Activated CD4-positive, alpha-beta T cell treated with anti-CD3 and anti-CD28 coated beads, Interleukin-10, Interleukin-2, amounts not matched to agents 100 ng/mL and 50 ng/mL, durations not matched to agents 16 hours and 8 hours (primary cell): ENCODE data around the gene NEDD1.

ENCODE experiments used
- DNase-seq: peaks from one replicate; pipeline ENCODE4 v3.0.0-alpha.2; 2020

The NEDD1 gene, protein sequence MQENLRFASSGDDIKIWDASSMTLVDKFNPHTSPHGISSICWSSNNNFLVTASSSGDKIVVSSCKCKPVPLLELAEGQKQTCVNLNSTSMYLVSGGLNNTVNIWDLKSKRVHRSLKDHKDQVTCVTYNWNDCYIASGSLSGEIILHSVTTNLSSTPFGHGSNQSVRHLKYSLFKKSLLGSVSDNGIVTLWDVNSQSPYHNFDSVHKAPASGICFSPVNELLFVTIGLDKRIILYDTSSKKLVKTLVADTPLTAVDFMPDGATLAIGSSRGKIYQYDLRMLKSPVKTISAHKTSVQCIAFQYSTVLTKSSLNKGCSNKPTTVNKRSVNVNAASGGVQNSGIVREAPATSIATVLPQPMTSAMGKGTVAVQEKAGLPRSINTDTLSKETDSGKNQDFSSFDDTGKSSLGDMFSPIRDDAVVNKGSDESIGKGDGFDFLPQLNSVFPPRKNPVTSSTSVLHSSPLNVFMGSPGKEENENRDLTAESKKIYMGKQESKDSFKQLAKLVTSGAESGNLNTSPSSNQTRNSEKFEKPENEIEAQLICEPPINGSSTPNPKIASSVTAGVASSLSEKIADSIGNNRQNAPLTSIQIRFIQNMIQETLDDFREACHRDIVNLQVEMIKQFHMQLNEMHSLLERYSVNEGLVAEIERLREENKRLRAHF

DNA sequence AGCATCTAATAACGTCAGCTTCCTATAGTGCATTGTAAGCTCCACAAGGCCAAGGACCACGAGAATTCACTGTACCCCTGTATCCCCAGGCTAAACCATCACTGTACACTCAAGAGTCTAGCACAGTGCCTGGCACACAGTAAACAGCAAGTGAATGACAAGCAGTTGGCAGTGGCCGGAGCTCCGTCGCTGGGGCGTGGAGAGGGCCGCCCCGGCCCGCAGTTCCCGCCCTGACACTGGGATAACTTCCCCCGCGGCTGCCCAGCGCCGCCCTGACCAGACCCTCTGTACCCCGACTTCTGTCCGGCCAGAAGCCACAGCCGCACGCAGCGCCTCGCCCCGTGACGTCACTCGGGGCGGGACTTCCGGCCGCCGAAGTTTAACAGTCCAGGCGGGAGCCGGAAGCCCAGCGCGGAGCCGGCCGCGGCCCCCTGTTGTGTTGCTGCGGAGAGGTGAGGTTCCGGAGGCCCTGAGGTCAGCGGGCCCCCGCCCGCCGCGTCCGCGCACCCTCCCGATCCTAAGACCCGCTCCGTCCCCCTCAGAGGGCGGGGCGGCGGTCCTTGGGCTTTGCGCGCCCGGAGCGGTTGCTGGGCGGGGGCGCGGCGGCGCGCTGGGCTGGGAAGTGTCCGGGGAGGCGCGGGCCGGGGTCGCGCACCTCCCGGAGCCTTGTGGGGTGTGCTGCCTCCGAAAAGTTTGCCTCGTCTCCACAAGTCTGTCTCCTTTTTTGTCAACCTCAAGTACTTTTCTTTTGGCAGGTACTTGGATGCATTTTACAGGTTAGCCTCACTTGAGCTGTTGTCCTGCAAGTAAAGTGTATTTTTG, at the start of gene NEDD1:
Gene NEDD1, plus strand, starts transcription at position 409 of the 822 bp plus-strand sequence. CDS start 2,503 bp downstream, outside the sequence.
- peak; percentile 91 for DNase-seq

DNA sequence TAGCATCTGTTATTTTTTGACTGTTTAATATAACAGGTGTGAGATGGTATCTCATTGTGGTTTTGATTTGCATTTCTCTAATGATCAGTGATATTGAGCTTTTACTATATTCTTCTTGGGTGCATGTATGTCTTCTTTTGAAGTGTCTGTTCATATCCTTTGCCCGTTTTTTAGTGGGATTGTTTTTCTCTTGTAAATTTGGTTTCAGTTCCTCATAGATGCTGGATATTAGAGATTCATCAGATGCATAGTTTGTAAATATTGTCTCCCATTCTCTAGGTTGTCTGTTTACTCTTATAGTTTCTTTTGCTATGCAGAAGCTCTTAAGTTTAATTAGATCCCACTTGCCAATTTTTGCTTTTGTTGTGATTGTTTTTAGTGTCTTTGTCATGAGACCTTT, 48.9 kb upstream of the NEDD1 start:
- no peak for DNase-seq

DNA sequence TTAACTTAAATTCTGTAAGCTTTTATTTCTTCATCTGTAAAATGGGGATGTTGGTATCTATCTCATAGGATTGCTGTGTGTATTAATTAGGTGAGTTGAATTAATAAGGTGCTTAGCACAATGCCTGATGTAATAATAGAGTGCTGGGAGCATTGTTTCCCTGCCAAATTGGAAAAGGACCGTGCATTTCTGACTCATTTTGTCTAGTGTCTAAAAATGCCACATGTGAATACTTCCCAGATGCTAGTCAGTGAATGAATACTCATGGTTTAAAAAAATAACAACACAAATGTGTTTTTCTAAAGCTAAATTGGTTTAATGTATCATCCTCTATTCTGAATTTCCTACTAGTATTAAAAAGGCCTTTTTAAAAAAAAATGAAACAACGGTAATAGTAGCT, 45.4 kb upstream of the NEDD1 start:
- DNase-seq = no peak

DNA sequence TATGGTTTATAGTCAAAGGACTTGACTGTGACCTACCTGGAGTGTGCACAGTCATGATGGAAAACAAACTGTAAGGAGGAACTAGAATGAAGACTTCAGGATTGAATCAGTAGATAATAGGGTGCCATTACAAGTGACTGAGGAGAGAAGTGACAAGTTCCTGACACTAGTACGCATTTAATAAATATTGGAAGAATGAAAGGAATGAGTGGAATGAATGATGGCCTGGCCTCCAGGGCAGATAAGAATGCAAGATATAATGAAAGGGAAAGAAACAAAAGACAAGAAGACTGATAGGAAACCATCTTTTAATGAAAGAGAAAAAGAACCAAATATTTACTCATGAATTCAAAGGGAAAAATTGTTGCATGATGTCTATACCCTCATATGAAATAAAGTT, 44.7 kb upstream of the NEDD1 start:
- DNase-seq = no peak

DNA sequence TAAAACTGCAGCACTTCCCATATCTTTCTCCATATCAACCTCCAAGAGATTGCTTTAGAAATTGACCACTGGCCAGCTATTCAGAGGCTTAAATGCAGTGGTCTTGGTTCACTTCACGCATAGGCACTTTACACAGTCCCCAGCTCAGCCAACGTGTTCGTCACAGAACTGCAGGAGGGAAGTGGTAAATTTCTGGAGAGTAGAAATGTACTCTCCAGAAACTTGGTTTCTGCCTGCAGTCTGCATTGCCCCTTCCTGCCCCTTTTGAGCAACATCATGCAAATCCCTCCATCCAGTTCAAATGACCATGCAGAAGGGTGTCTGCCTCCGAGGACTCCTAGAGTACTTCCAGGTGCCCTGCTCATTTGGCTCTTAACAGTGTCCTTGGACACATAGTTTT, 42.7 kb upstream of the NEDD1 start:
- DNase-seq = no peak

DNA sequence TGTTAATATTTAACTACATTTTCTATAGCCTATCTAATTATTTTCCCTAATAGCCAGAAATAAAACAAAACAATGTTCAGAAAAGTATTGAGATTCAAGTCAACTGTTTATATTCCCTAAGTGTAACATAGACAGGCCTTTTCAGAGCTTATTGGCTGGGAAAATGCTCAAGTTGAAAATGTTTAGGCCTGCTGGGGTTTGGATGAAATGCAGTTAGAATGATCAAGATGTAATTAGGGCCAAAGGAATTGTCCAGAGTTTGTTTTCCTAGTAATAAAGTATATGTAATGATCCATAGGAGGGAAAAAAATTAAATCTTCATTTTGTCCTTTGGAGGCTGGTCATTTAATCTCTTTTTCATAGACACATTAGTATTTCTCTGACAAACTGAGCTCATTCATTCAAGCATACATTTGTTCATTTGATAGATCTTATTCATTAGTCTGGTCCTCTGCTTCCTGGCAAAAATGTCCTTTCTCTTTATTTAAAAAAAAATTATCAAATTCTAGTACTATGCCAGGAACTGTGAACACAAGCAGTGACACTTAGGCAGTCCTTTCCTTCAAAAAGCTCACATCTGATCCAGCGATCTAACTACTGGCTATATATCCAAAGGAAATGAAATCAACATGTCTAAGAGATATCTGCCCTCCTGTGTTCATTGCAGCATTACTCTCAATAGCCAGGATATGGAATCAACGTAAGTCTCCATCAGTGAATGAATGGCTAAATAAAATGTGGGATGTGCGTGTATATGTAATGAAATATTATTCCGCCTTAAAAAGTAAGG, 40.1 kb upstream of the NEDD1 start:
- no peak for DNase-seq

DNA sequence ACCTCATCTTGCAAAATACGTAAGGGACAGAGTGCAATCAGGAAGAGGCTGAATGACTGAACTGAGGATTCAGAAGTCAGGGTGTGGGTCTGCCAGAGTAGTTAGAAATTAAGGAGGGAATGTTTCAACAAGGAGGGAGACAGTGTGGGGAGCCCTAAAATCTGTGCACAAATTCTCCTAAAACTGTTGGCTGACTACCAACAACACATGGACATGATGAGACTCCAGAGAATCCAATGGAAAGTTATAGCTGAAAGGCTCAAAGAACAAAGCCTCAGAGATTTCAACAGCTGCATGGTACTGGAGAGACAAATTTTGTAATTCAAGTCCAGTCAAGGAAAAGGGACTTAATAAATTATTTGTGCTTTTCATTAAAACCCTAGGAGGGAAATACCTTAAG, 36.1 kb upstream of the NEDD1 start:
- no peak for DNase-seq

DNA sequence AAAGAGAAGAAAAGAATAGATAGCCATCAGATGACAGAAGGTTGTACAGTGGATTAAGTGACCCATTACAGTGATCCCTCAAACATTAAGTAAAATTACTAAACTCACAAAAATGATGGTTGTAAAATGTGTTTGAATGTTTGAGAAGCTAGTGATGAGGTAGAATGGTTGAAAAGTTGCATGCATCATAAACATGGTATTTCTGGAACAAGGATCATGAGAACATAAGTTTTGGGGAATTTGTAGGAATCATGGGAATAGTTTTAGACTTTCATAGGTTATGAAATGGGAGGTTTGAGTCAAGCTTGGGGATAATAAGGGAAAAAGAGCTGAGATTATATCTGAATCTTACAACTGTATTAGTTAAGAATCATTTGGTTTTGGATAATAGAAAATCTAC, 34.1 kb upstream of the NEDD1 start:
- no peak for DNase-seq

DNA sequence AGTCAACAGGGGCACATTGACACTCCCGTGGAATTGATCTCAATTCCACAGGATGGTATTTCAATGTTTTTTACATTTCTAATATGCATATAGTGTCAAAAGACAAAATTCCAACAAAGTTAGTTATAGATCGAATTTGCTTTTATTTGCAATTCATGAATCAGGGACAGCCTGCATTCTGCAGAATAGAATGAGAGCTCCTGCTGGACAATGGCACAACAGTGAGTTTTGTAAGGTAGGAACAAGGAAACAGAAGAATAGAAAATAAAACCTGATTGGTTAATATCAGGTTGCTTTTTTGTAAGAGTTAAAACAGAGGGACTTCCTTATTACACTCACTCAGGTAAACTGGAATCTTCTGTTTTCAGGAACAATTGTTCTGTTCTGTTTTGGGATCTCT, 32.8 kb upstream of the NEDD1 start:
- DNase-seq = no peak

DNA sequence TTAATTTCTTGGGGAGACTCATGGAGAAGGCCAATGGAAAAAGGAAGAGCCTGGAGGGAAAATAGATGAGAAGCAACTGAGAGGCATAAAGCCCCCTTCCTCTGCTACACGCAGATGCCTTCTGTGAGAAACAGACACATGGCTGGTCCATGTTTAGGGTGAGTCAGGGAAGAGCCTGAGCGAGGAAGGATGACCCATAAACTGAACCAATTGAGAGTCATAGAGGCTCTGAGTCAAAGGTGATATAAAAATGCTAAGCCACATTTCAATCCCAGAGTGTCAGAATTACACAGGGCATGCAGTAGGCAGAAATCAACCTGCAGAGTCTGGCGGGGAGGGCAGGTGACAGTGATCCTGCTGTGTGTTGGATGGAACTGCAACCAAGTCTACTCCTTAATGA, 30.1 kb upstream of the NEDD1 start:
- no peak for DNase-seq

DNA sequence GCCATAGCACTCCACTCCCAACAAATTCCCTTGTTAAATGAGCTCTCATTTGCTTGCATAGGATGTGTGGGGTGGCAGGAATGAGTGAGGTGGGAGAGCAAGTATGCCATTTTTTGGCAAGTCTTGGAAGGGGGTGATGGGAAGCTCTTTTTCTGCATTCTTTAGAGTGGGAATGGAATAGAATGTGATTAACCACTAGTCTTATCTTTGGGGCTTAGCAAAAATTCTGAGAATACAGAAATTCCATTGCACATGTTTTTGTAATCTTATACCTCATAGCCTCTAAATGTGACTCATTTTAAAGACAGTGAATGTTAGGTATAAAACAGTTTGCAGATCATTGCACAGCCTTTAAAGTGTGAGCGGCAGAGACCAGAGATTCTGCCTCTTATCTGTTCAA, 28.4 kb upstream of the NEDD1 start:
- DNase-seq = no peak

DNA sequence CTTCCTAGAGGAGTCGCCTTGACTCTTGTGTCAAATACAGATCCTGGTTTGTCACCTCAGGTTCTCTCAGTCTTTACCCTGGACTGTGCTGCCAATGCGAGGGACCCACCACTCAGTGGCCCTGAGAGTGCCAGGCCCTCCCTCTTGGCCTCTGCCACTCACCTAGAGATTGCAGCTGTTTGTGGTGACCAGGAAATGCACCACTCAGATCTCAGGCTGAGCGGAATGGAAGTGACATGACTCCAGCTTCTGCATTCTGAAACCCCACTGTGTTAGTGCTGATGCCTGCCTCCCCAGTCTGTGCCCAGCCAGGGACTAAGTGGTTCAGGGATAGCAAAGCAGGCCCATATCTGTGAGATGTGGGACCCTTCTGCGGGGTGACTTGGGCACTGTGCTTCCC, 27.8 kb upstream of the NEDD1 start:
- no peak for DNase-seq

DNA sequence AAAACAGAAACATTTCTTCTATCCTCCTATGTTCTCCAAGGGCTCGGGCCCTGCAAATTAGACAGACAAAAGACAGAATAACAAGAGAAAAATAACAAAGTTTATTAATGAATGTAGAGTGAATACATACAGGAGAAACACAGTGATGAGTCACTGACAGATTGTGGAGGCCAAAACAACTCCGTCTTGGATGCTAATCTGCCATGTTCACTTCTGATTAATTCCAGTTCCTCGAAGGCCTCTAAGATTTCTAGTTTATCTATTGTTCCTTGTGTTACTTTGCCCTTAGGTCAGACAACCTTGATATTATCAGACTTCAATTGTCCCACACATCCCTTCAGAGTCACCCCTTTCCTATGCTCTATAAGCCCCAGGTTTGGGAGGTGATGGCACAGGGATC, 26.8 kb upstream of the NEDD1 start:
- no peak for DNase-seq

DNA sequence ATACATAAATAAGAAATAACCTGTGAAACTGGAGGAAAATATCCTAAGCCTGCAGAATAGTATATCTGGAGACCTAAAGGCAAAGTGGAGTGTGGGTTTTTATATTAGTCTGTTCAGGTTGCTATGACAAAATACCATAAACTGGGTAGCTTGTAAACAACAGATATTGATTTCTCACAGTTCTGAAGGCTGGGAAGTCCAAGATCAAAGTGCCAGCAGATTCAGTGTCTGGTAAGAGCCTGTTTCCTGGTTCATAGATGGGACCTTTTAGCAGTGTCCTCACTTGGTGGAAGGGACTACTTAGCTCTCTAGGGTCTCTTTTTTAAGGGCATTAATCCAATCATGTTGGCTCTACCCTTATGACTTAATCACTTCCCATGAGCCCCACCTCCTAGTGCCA, 25.4 kb upstream of the NEDD1 start:
- no peak for DNase-seq

DNA sequence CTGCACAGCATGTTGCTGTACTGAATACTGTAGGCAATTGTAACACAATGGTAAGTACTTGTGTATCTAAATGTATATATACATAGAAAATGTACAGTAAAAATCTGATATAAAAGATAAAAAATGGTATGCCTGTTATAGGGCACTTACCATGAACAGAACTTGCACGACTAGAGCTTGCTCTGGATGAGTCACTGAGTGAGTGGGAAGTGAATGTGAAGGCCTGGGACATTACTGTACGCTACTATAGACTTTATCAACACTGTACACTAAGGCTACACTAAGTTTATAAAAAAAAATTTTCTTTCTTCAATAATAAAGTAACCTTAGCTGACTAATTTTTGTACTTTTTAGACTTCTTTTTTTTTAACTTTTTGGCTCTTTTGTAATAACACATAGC, 24.2 kb upstream of the NEDD1 start:
- no peak for DNase-seq

DNA sequence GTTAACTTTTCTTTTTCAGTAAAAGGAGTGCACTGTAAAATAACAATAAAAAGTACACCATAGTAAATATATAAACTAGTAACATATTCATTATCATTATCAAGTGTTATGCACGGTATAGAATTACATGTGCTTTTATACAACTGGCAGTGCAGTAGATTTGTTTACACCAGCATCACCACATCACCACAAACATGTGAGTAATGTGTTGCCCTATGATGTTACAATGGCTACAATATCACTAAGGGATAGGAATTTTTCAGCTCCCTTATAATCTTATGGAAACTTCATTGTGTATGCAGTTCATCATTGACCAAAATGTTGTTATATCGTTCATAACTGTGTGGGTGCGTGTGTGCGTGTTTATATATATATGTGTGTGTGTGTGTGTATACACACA, 23.5 kb upstream of the NEDD1 start:
- DNase-seq = no peak

DNA sequence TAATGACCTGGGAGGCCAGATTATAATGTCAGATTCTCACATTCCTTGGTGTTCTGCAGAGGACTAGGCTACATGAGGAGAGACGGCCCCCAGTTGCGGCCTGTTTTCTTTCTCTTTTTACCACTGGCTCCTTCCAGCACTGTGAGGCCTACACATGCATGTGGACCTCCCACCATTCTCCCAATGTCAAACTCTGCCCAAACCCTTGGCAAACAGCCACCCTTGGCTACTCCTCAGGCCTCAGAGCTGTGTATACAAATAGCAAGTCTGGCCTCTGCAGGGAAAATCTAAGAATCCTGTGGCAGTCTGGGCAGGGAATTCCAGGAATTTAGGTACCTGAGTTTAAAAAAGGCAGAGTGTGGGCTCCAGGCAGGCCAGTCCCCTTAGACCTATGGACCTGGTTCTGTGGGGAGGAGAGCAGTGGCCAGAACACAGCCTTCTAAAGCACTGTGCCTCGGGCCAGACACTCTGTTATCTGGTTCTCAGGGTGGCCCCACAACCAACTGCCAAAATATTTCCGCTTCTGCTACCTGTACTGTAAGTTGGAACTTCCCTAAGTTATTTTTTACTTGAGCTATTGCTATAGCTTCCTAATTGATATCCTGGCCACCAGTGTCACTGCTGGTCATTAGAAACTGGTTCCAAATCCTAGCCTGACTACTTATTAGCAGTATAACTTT, 19.9 kb upstream of the NEDD1 start:
- no peak for DNase-seq

DNA sequence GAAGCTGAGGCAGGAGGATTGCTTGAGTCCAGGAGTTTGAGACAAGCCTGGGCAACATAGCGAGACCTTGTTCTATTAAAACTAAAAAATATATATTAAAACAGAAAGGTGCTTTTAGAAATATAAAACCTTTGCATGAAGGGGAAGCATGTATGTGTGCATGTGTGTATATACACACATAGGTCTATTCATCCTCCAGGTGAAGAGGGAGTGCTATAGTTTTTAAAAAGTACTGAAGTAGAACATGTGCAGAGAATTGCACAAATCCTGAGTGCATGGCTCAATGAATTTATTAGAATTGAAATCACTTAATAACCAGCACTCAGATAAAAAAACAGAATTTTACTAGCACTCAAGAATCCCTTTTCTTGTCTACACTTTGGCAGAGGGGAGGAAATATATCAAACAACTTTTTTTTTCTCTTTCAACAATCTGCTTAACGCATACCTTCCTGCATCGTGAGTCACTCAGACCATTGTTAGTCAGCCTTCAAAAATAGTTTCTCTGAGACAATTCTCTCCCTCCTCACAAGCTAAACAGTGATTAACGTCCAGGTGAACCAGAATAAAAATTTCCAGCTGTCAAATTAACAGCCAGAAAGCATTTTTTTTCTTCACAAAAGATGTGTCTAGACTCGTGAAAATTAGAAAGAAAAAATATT, 17.7 kb upstream of the NEDD1 start:
- peak; percentile 11 for DNase-seq

DNA sequence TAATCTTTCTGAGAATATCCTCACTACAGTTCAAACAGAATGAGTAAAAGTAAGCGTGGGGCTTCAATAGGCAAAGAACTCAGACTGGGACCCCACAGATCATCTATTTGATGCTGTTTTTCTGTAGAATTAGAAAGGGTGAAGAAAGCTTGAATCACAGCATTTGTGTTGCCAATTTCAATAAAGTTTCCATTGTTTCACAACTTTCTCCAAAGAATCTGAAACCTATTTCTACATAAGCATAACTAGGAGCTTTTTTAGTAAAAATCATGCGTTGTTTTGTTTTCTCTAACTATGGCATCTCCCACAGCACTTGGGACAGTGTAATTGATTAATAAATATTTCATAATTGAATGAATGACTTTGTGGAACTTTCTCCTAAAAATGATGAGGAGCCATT, 16.7 kb upstream of the NEDD1 start:
- no peak for DNase-seq

DNA sequence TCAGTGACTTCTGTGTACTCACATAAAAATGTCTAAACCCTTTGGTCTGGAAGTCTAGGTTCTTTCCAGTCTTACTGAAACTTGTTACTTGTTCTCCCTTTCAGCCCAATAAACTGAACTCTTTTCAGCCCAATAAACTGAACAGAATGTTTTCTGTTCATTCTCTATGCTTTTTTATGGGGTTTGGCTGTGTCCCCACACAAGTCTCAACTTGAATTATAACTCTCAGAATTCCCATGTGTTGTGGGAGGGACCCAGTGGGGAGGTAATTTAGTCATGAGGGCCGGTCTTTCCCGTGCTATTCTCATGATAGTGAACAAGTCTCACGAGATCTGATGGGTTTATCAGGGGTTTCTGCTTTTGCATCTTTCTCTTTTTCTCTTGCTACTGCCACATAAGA, 15.0 kb upstream of the NEDD1 start:
- no peak for DNase-seq

DNA sequence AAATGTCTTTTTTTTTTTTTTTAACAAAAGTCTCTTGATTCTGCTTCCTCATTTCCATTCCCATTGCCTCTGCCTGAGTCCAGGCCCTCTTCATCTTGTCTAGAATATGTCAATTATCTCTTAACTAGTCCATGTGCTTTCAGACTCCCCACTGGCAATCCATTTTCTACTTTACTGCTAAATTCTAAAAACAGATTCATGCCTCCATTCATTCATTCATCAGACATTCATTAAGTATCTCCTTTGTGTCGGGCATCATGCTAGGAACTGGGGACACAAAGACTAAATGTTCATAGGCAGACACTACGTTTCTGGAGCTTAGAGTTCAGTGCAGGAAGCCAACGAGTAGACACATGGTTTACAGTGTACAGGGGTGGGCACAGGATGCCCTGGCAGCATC, 9.6 kb upstream of the NEDD1 start:
- no peak for DNase-seq

DNA sequence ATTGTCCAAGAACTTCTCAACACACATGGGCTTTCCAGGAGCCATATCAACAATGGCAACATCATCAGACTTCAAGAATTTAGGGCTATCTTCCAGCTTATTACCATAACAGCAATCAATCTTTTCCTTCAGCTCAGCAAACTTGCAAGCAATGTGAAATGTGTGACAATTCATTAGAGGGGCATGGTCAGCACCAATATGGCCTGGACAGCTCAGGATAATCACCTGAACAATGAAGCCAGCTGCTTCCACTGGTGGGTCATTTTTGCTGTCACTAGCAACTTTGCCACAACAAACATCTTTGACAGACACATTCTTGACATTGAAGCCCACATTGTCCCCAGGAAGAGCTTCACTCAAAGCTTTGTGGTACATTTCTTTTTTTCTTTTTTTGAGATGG, 5.9 kb upstream of the NEDD1 start:
- DNase-seq = no peak
